ENCODE data around the gene LUZP2. TPM values are rescaled to one million over a fixed set of nuclear protein-coding genes. Genes with fewer than 3 reads are reported as not detected.

Gene LUZP2
- total RNA-seq, 1 experiment from 2014 or later, result 0.11 TPM

- ATAC-seq, result no peak
- Histone ChIP-seq H3K4me3 (ENCODE audit: low read length) (no peak overlapping the region), H2AFZ (ENCODE audit: low read length) (no peak overlapping the region), H3K9me3 (ENCODE audit: low read length) (no peaks in the 10 kb centered on the region), H3K27me3 (ENCODE audit: low read length) (no peaks in the 10 kb centered on the region), H3F3A (ENCODE audit: low read length, unreplicated experiment) (no peaks in the 10 kb centered on the region), H3K36me3 (ENCODE audit: low read depth, low read length) (no peaks in the 10 kb centered on the region), H3K27ac (ENCODE audit: low read length) (no peak overlapping the region), H3K4me1 (ENCODE audit: insufficient read depth, low read length) (no peaks in the 10 kb centered on the region), H3K9me2 (replicated peaks; ENCODE audit: low read length) (no peaks in the 10 kb centered on the region), H3K9ac (ENCODE audit: low read length) (no peak overlapping the region), H4K20me1 (ENCODE audit: low read length) (no peaks in the 10 kb centered on the region), H3K79me2 (ENCODE audit: low read length) (no peaks in the 10 kb centered on the region), H3K4me2 (ENCODE audit: low read length) (no peak overlapping the region)
- POLR2A ChIA-PET (ENCODE audit: unreplicated experiment), result no interaction called here
- BruUV-seq (replicated peaks), result no TSS peak
- no peak for DNase-seq
- intact Hi-C loops (cut with micrococcal nuclease), result no loop called here
- CTCF ChIA-PET, result no interaction called here
- TF ChIP-seq EZH2phosphoT487 (IDR thresholded peaks at IDR 0.05; ENCODE audit: borderline replicate concordance, low read length), result no peak
- TF ChIP-seq EZH2 (IDR thresholded peaks at IDR 0.05; ENCODE audit: low read length, unreplicated experiment), result no peak
- no peak for TF ChIP-seq CTCF (conservative IDR thresholded peaks at IDR 0.05; ENCODE audit: low read depth, low read length)
Measured at GRCh38 chr11:25094085-25094802, 597.4 kb downstream of the LUZP2 start.

- H2AFZ ChIP-seq (ENCODE audit: low read length), result no peak overlapping the region
- H3K27ac ChIP-seq (ENCODE audit: low read length), result no peak overlapping the region
- intact Hi-C loops (cut with micrococcal nuclease), result no loop called here
- DNase-seq (no peak), ATAC-seq (no peak)
- H4K20me1 ChIP-seq (ENCODE audit: low read length), result no peaks in the 10 kb centered on the region
- ChIA-PET POLR2A (ENCODE audit: unreplicated experiment) (no interaction called here), CTCF (no interaction called here)
- no peaks in the 10 kb centered on the region for H3K4me1 ChIP-seq (ENCODE audit: insufficient read depth, low read length)
- H3K9me2 ChIP-seq (replicated peaks; ENCODE audit: low read length), result no peaks in the 10 kb centered on the region
- H3K4me2 ChIP-seq (ENCODE audit: low read length), result no peak overlapping the region
- no peaks in the 10 kb centered on the region for H3K9me3 ChIP-seq (ENCODE audit: low read length)
- TF ChIP-seq CTCF (conservative IDR thresholded peaks at IDR 0.05; ENCODE audit: low read depth, low read length) (no peak), EZH2 (IDR thresholded peaks at IDR 0.05; ENCODE audit: low read length, unreplicated experiment) (no peak), EZH2phosphoT487 (IDR thresholded peaks at IDR 0.05; ENCODE audit: borderline replicate concordance, low read length) (no peak)
- H3K79me2 ChIP-seq (ENCODE audit: low read length), result no peaks in the 10 kb centered on the region
- BruUV-seq (replicated peaks), result no TSS peak
- H3K9ac ChIP-seq (ENCODE audit: low read length), result no peak overlapping the region
- H3K4me3 ChIP-seq (ENCODE audit: low read length), result no peak overlapping the region
- no peaks in the 10 kb centered on the region for H3K36me3 ChIP-seq (ENCODE audit: low read depth, low read length)
- no peaks in the 10 kb centered on the region for H3F3A ChIP-seq (ENCODE audit: low read length, unreplicated experiment)
- H3K27me3 ChIP-seq (ENCODE audit: low read length), result no peaks in the 10 kb centered on the region
Measured at GRCh38 chr11:25119416-25119815, 622.6 kb downstream of the LUZP2 start.

Data from PC-3 (cell line).